H9 (cell line): Measurements from ENCODE around the gene CD59. TPM values are rescaled to one million over a fixed set of nuclear protein-coding genes. Genes with fewer than 3 reads are reported as not detected.

Experiments used
- DNase-seq: peaks from one replicate; pipeline ENCODE4 v3.0.0-alpha.2; 2017
- H2AFZ ChIP-seq: one replicate; pipeline ENCODE4 v1.6.1; 2013; ENCODE audit warnings: mild to moderate bottlenecking, low read length, control low read depth, moderate library complexity
- H2AK5ac ChIP-seq: 2 replicates; pipeline ENCODE4 v1.6.1; 2013; ENCODE audit warnings: low read length, control low read depth, mixed read lengths; ENCODE audit not compliant: insufficient read length
- H2BK120ac ChIP-seq: one replicate; pipeline ENCODE4 v1.6.1; 2013; ENCODE audit warnings: low read depth, mild to moderate bottlenecking, low read length, control low read depth, inconsistent platforms; ENCODE audit not compliant: poor library complexity, severe bottlenecking
- H2BK12ac ChIP-seq: 2 replicates; pipeline ENCODE4 v1.6.1; 2013; ENCODE audit warnings: low read length, control low read depth, mixed read lengths, low read depth; ENCODE audit not compliant: insufficient read length
- H2BK15ac ChIP-seq: 2 replicates; pipeline ENCODE4 v1.6.1; 2013; ENCODE audit warnings: low read depth, low read length, control low read depth
- H2BK20ac ChIP-seq: one replicate; pipeline ENCODE4 v1.6.1; 2013; ENCODE audit warnings: low read depth, mild to moderate bottlenecking, low read length, control low read depth, inconsistent platforms; ENCODE audit not compliant: poor library complexity, severe bottlenecking
- H2BK5ac ChIP-seq: 2 replicates; pipeline ENCODE4 v1.6.1; 2013; ENCODE audit warnings: low read length, control low read depth, mixed read lengths; ENCODE audit not compliant: insufficient read length
- H3K14ac ChIP-seq: 2 replicates; pipeline ENCODE4 v1.6.1; 2013; ENCODE audit warnings: low read length, control low read depth; ENCODE audit not compliant: insufficient read depth
- H3K18ac ChIP-seq: 2 replicates; pipeline ENCODE4 v1.6.1; 2013; ENCODE audit warnings: low read depth, mild to moderate bottlenecking, mixed read lengths, low read length, control low read depth; ENCODE audit not compliant: insufficient read length
- H3K23ac ChIP-seq: 2 replicates; pipeline ENCODE4 v1.6.1; 2013; ENCODE audit warnings: low read length, control low read depth, mixed read lengths, low read depth; ENCODE audit not compliant: insufficient read length
- H3K23me2 ChIP-seq: 2 replicates; pipeline ENCODE4 v1.6.1; 2013; ENCODE audit warnings: low read depth, mild to moderate bottlenecking, mixed read lengths, low read length, control low read depth; ENCODE audit not compliant: insufficient read length, poor library complexity, severe bottlenecking
- H3K27ac ChIP-seq: 2 replicates; pipeline ENCODE4 v1.5.1; 2013; ENCODE audit warnings: low read length, control low read depth, mixed read lengths, low read depth; ENCODE audit not compliant: insufficient read length
- H3K27me3 ChIP-seq: 2 replicates; pipeline ENCODE4 v1.6.1; 2013; ENCODE audit warnings: low read length, control low read depth, inconsistent platforms; ENCODE audit not compliant: insufficient read depth
- H3K4ac ChIP-seq: 2 replicates; pipeline ENCODE4 v1.6.1; 2013; ENCODE audit warnings: low read depth, mild to moderate bottlenecking, control low read depth, inconsistent platforms, low read length, moderate library complexity
- H3K4me1 ChIP-seq: 2 replicates; pipeline ENCODE4 v1.6.1; 2013; ENCODE audit warnings: low read length, control low read depth, inconsistent platforms; ENCODE audit not compliant: insufficient read depth
- H3K4me2 ChIP-seq: 2 replicates; pipeline ENCODE4 v1.6.1; 2013; ENCODE audit warnings: low read length, control low read depth, mixed read lengths; ENCODE audit not compliant: insufficient read length, insufficient read depth
- H3K56ac ChIP-seq: 2 replicates; pipeline ENCODE4 v1.6.1; 2013; ENCODE audit warnings: low read depth, mild to moderate bottlenecking, mixed read lengths, low read length, control low read depth; ENCODE audit not compliant: insufficient read length
- H3K79me1 ChIP-seq: 2 replicates; pipeline ENCODE4 v1.6.1; 2013; ENCODE audit warnings: low read depth, mild to moderate bottlenecking, moderate library complexity, low read length, control low read depth, inconsistent platforms; ENCODE audit not compliant: insufficient read depth, poor library complexity, severe bottlenecking
- H3K79me2 ChIP-seq: 2 replicates; pipeline ENCODE4 v1.6.1; 2013; ENCODE audit warnings: low read length, control low read depth, inconsistent platforms; ENCODE audit not compliant: insufficient read depth
- H3K9ac ChIP-seq: 2 replicates; pipeline ENCODE4 v1.6.1; 2013; ENCODE audit warnings: low read length, control low read depth, mixed read lengths; ENCODE audit not compliant: insufficient read length; ENCODE audit errors: extremely low read depth
- H3K9me3 ChIP-seq: one replicate; pipeline ENCODE4 v1.6.1; 2013; ENCODE audit warnings: low read depth, low read length, inconsistent platforms; ENCODE audit not compliant: control insufficient read depth
- H3T11ph ChIP-seq: one replicate; pipeline ENCODE4 v1.6.1; 2013; ENCODE audit warnings: mild to moderate bottlenecking, low read length, control low read depth, inconsistent platforms
- H4K20me1 ChIP-seq: one replicate; pipeline ENCODE4 v1.6.1; 2013; ENCODE audit not compliant: control insufficient read depth, insufficient read length, insufficient read depth
- H4K5ac ChIP-seq: 2 replicates; pipeline ENCODE4 v1.6.1; 2013; ENCODE audit warnings: low read depth, mild to moderate bottlenecking, mixed read lengths, low read length, control low read depth; ENCODE audit not compliant: insufficient read length
- H4K8ac ChIP-seq: replicated peaks from 2 replicates; pipeline ENCODE4 v1.6.1; 2013; ENCODE audit warnings: low read length, control low read depth, mixed read lengths, low read depth; ENCODE audit not compliant: insufficient read length
- H4K91ac ChIP-seq: 2 replicates; pipeline ENCODE4 v1.6.1; 2013; ENCODE audit warnings: low read depth, mild to moderate bottlenecking, moderate library complexity, mixed read lengths, low read length, control low read depth; ENCODE audit not compliant: insufficient read length
- H3K27ac Mint-ChIP-seq, 3 experiments: 2 replicates in 2 of 3; 3 replicates in 1 of 3; pipeline ENCODE4 v1.8.0; 2020 to 2021; ENCODE audit warnings: mixed read lengths in 3 of 3, mild to moderate bottlenecking in 1 of 3, moderate library complexity in 1 of 3
- H3K27me3 Mint-ChIP-seq: 2 replicates; pipeline ENCODE4 v1.8.0; 2021; ENCODE audit warnings: low read depth, mild to moderate bottlenecking, moderate library complexity, mixed read lengths
- H3K36me3 Mint-ChIP-seq, 3 experiments: 2 replicates in 2 of 3; 3 replicates in 1 of 3; pipeline ENCODE4 v1.8.0; 2020 to 2021; ENCODE audit warnings: low read depth in 3 of 3, mixed read lengths in 3 of 3; ENCODE audit not compliant: insufficient read depth in 1 of 3
- H3K4me1 Mint-ChIP-seq, 2 experiments: 2 replicates each; pipeline ENCODE4 v1.8.0; 2020; ENCODE audit warnings: mixed read lengths in 2 of 2
- H3K4me3 Mint-ChIP-seq, 2 experiments: 2 replicates in 1 of 2; 3 replicates in 1 of 2; pipeline ENCODE4 v1.8.0; 2020 to 2021; ENCODE audit warnings: mild to moderate bottlenecking in 2 of 2, mixed read lengths in 2 of 2, moderate library complexity in 1 of 2
- H3K9me3 Mint-ChIP-seq, 2 experiments: 2 replicates in 1 of 2; 3 replicates in 1 of 2; pipeline ENCODE4 v1.8.0; 2020; ENCODE audit warnings: mild to moderate bottlenecking in 2 of 2, mixed read lengths in 2 of 2, moderate library complexity in 1 of 2
- WGBS: extraction: QIAGEN DNeasy Blood & Tissue Kit; methylation state at CpG from one replicate; pipeline ENCODE4 v1.1.7; 2013; ENCODE audit warnings: missing lambda C conversion rate, low lambda C conversion rate, mixed read lengths; ENCODE audit not compliant: insufficient read length; ENCODE audit errors: extremely low coverage; 5-methylcytosine and 5-hydroxymethylcytosine counted together
- total RNA-seq: library from RNA; stranded (reverse); gene quantifications from 2 replicates; pipeline ENCODE4 v1.2.1, GENCODE V29; 2021
- TF ChIP-seq, protein P1 (sequence below): fragments of 200-600 bp; sonication (generic); conservative IDR thresholded peaks from 3 replicates; pipeline ENCODE4 v1.8.0; 2021; ENCODE audit warnings: antibody characterized with exemption, mild to moderate bottlenecking

Gene CD59
- total RNA-seq, 1 experiment from 2014 or later, result 91.5 TPM

DNA sequence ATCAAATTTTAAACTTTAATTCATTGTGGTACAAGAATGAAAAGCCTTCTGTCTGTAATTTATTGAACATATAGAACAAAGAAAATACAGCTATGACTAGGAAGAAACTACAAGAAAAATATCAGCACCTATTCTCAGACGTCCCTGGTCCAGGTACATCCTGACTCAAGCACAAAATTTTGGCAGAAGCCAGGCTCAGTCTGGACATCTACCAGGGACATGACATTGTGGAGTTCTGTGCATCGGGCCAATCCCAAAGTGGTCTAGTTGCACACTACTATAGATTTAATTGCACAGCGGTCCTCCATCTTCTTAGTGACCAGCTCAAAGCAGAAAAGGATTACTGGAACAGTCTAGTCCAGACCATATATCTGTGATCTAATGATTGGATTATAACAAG lies 15.7 kb upstream of the CD59 start:
- Mint-ChIP-seq H3K36me3 (peaks cover 0 to 7% (median 4%) of the 10 kb centered on the region in 3 experiments; a peak in 2 of 7 replicates), H3K4me3 (no peak overlapping the region), H3K4me1 (no peaks in the 10 kb centered on the region), H3K27ac (no peak overlapping the region), H3K27me3 (no peaks in the 10 kb centered on the region), H3K9me3 (no peaks in the 10 kb centered on the region)
- no peak overlapping the region for H2BK120ac ChIP-seq
- no peak overlapping the region for H4K8ac ChIP-seq
- no peak overlapping the region for H3K27ac ChIP-seq
- H3K9ac ChIP-seq, result no peak overlapping the region
- WGBS, result no CpG with 5 or more reads among the region's 3 CpGs
- no peak for DNase-seq
- H4K91ac ChIP-seq, result no peak overlapping the region
- H4K20me1 ChIP-seq, result no peaks in the 10 kb centered on the region
- H3K4me2 ChIP-seq, result no peak overlapping the region
- H4K5ac ChIP-seq, result no peak overlapping the region
- no peak overlapping the region for H3T11ph ChIP-seq
- no peak overlapping the region for H2AK5ac ChIP-seq
- H3K4ac ChIP-seq, result no peak overlapping the region
- H3K4me1 ChIP-seq, result no peaks in the 10 kb centered on the region
- H3K56ac ChIP-seq, result no peak overlapping the region
- H3K79me1 ChIP-seq, result no peaks in the 10 kb centered on the region
- H3K23ac ChIP-seq, result no peak overlapping the region
- no peaks in the 10 kb centered on the region for H3K9me3 ChIP-seq
- no peaks in the 10 kb centered on the region for H3K79me2 ChIP-seq
- H2BK15ac ChIP-seq, result no peak overlapping the region
- H2AFZ ChIP-seq, result no peak overlapping the region
- H3K18ac ChIP-seq, result no peak overlapping the region
- H2BK12ac ChIP-seq, result no peak overlapping the region
- H3K14ac ChIP-seq, result no peak overlapping the region
- H3K27me3 ChIP-seq, result no peaks in the 10 kb centered on the region
- H2BK5ac ChIP-seq, result no peak overlapping the region
- H2BK20ac ChIP-seq, result no peak overlapping the region
- TF ChIP-seq, protein P1, sequence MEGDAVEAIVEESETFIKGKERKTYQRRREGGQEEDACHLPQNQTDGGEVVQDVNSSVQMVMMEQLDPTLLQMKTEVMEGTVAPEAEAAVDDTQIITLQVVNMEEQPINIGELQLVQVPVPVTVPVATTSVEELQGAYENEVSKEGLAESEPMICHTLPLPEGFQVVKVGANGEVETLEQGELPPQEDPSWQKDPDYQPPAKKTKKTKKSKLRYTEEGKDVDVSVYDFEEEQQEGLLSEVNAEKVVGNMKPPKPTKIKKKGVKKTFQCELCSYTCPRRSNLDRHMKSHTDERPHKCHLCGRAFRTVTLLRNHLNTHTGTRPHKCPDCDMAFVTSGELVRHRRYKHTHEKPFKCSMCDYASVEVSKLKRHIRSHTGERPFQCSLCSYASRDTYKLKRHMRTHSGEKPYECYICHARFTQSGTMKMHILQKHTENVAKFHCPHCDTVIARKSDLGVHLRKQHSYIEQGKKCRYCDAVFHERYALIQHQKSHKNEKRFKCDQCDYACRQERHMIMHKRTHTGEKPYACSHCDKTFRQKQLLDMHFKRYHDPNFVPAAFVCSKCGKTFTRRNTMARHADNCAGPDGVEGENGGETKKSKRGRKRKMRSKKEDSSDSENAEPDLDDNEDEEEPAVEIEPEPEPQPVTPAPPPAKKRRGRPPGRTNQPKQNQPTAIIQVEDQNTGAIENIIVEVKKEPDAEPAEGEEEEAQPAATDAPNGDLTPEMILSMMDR, result no peak
- no peaks in the 10 kb centered on the region for H3K23me2 ChIP-seq
